ENCODE results near the gene IMP4.

Gene IMP4

GRCh38 chr2:130374587-130375290 lies 32.0 kb downstream of the IMP4 start:
- H3K27ac ChIP-seq: no peak overlapping the region

GRCh38 chr2:130375291-130376266 lies 32.9 kb downstream of the IMP4 start:
- H3K27ac ChIP-seq: no peak overlapping the region
- no peak for TF ChIP-seq CTCF (conservative IDR thresholded peaks at IDR 0.05)

More at GRCh38 chr2:130374587-130375290, 32.0 kb downstream of the IMP4 start:
- TF ChIP-seq CTCF (conservative IDR thresholded peaks at IDR 0.05): no peak

DNA sequence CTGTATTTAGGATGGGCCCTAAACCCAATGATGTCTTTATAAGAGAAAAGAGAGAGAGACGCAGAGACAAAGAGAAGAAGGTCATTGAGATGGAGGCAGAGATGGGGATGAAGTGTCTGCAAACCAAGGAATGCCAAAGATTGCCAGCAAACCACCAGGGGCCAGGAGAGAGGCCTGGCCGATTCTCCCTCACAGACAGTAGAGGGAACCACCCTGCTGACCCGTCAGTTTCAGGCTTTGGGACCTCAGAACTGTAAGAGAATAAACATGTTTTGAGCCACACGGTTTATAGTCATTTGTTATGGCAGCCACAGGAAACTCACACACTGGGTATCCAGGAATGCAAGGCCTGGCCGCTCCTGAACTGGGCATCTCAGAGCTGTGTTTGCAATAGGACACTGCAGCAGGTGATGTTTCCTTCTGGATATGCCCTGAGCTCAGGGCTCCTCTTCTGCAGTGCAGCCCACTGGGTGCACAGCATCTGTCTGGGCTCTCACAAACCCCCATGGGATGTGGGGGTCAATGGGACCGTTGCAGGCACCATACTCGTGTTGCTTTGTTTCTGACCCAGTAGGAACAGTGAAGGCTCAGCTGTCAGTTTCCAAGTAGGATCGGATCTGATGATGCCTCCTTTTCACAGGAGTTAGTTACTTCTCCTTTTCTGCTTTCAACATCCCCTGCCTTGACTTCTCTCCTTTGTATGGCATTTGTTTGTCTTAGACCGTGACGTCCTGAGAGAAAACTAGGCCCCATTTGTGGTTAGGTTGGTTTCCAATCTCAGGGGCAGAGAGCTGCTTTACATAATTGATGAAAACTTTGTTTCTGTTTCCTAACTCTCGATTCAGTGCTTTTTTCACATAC lies 34.0 kb downstream of the IMP4 start:
- no peak overlapping the region for H3K27ac ChIP-seq
- TF ChIP-seq CTCF (conservative IDR thresholded peaks at IDR 0.05): peak; percentile 66

- no peak for TF ChIP-seq CTCF (conservative IDR thresholded peaks at IDR 0.05)
Observed at GRCh38 chr2:130377491-130377890, 34.8 kb downstream of the IMP4 start.

GRCh38 chr2:130378206-130378897 lies 35.7 kb downstream of the IMP4 start:
- TF ChIP-seq CTCF (conservative IDR thresholded peaks at IDR 0.05): no peak
- no peak overlapping the region for H3K27ac ChIP-seq

More at GRCh38 chr2:130377491-130377890, 34.8 kb downstream of the IMP4 start:
- H3K27ac ChIP-seq: no peak overlapping the region

- no peak overlapping the region for H3K27ac ChIP-seq
- no peak for TF ChIP-seq CTCF (conservative IDR thresholded peaks at IDR 0.05)
Observed at GRCh38 chr2:130378898-130379214, 36.2 kb downstream of the IMP4 start.
